Thymus (tissue), 14 donors: ENCODE results near the gene VCX2. TPM values are rescaled to one million over a fixed set of nuclear protein-coding genes. Genes with fewer than 3 reads are reported as not detected.
"Not testable (repeated sequence)": the region's sequence is repeated elsewhere in the genome, so short reads cannot be mapped to it uniquely, and the experiment has no call there.

Experiments used
- DNase-seq, 9 donors: peaks; one replicate each; pipeline ENCODE4 v3.0.0-alpha.2; 2013; ENCODE audit warnings: low spot score in 9 of 9, low read depth in 6 of 9, missing footprints in 1 of 9
- H3K27ac ChIP-seq, 2 donors: one replicate each; pipeline ENCODE4 v1.5.1; 2013; ENCODE audit warnings: control low read depth in 1 of 2, low read depth in 1 of 2, low read length in 1 of 2, mild to moderate bottlenecking in 1 of 2, moderate library complexity in 1 of 2
- H3K27me3 ChIP-seq, 2 donors: one replicate each; pipeline ENCODE4 v1.5.1; 2013; ENCODE audit warnings: low read length in 1 of 2; ENCODE audit not compliant: control insufficient read depth in 2 of 2, insufficient read depth in 1 of 2
- H3K36me3 ChIP-seq, 2 donors: one replicate each; pipeline ENCODE4 v1.5.1; 2013; ENCODE audit warnings: low read length in 1 of 2, mild to moderate bottlenecking in 1 of 2, moderate library complexity in 1 of 2; ENCODE audit not compliant: control insufficient read depth in 2 of 2, insufficient read depth in 2 of 2
- H3K4me1 ChIP-seq, 2 donors: one replicate each; pipeline ENCODE4 v1.5.1; 2013; ENCODE audit warnings: low read length in 2 of 2; ENCODE audit not compliant: control insufficient read depth in 2 of 2, insufficient read depth in 2 of 2
- H3K4me3 ChIP-seq, 2 donors: one replicate each; pipeline ENCODE4 v1.5.1; 2013; ENCODE audit warnings: low read length in 2 of 2, control low read depth in 1 of 2, mild to moderate bottlenecking in 1 of 2
- H3K9me3 ChIP-seq, 2 donors: one replicate each; pipeline ENCODE4 v1.5.1; 2013; ENCODE audit warnings: low read length in 1 of 2, mild to moderate bottlenecking in 1 of 2; ENCODE audit not compliant: control insufficient read depth in 2 of 2, insufficient read depth in 1 of 2
- WGBS: extraction: QIAGEN DNeasy Blood & Tissue Kit; methylation state at CpG from one replicate; pipeline ENCODE4 v1.1.7; 2013; 5-methylcytosine and 5-hydroxymethylcytosine counted together
- long read RNA-seq, 10 donors: transcript quantifications; one replicate each; lab custom pipeline, GENCODE V29; 2026
- polyA plus RNA-seq: library from polyadenylated mRNA; stranded (reverse); fragments of 200-250 nt; gene quantifications from one replicate; pipeline ENCODE4 v1.2.3, GENCODE V29; 2013
- total RNA-seq: library from RNA; stranded (reverse); fragments of 120-200 nt; gene quantifications from one replicate; pipeline ENCODE4 v1.2.4, GENCODE V29; 2013
- donor health status: healthy.

VCX2 gene
- not detected for total RNA-seq
- polyA plus RNA-seq = not detected
- long read RNA-seq, donor 1 = 0 reads
- long read RNA-seq, donor 2 = 0 reads
- long read RNA-seq, donor 3 = 0 reads
- long read RNA-seq, donor 4 = 0 reads
- long read RNA-seq, donor 5 = 0 reads
- long read RNA-seq, donor 6 = 0 reads
- long read RNA-seq, donor 7 = 0 reads
- long read RNA-seq, donor 8 = 0 reads
- long read RNA-seq, donor 9 = 0 reads
- long read RNA-seq, donor 10 = 0 reads

- H3K4me1 ChIP-seq, DNase-seq, H3K27ac ChIP-seq, H3K36me3 ChIP-seq, H3K4me3 ChIP-seq, H3K9me3 ChIP-seq, H3K27me3 ChIP-seq: not testable (repeated sequence)
- 95% methylated on average over 3 of the region's 3 CpGs for WGBS
Measured at GRCh38 chrX:8171169-8171568, at the start of gene VCX2. VCX2 (minus strand) TSS chrX:8171267; CDS start chrX:8170643, 624 bp downstream.

- Histone ChIP-seq H3K4me1 (no peaks in the 10 kb centered on the region), H3K4me3 (no peak overlapping the region), H3K9me3 (no peaks in the 10 kb centered on the region), H3K36me3 (no peaks in the 10 kb centered on the region), H3K27me3 (no peaks in the 10 kb centered on the region), H3K27ac (no peak overlapping the region)
- DNase-seq = no peak
- WGBS = 96% methylated on average over 4 of the region's 4 CpGs
Measured at GRCh38 chrX:8204943-8205342, 33.9 kb upstream of the VCX2 start.

- Histone ChIP-seq H3K36me3 (no peaks in the 10 kb centered on the region), H3K27me3 (no peaks in the 10 kb centered on the region), H3K4me3 (no peak overlapping the region), H3K4me1 (no peaks in the 10 kb centered on the region), H3K27ac (no peak overlapping the region), H3K9me3 (no peaks in the 10 kb centered on the region)
- DNase-seq = no peak
- 89% methylated on average over 6 of the region's 6 CpGs for WGBS
Measured at GRCh38 chrX:8204169-8204935, 33.3 kb upstream of the VCX2 start.

- Histone ChIP-seq H3K9me3 (no peaks in the 10 kb centered on the region), H3K36me3 (no peaks in the 10 kb centered on the region), H3K4me1 (no peaks in the 10 kb centered on the region), H3K27ac (no peak overlapping the region), H3K27me3 (no peaks in the 10 kb centered on the region), H3K4me3 (no peak overlapping the region)
- DNase-seq = no peak
- 84% methylated on average over 8 of the region's 8 CpGs for WGBS
Measured at GRCh38 chrX:8201896-8202331, 30.8 kb upstream of the VCX2 start.

GRCh38 chrX:8196776-8197175 lies 25.7 kb upstream of the VCX2 start:
- no peak overlapping the region for H3K4me3 ChIP-seq
- no peaks in the 10 kb centered on the region for H3K27me3 ChIP-seq
- no peak overlapping the region for H3K27ac ChIP-seq
- no peak for DNase-seq
- no peaks in the 10 kb centered on the region for H3K4me1 ChIP-seq
- no peaks in the 10 kb centered on the region for H3K36me3 ChIP-seq
- 93% methylated on average over 7 of the region's 7 CpGs for WGBS
- H3K9me3 ChIP-seq = no peaks in the 10 kb centered on the region

GRCh38 chrX:8194216-8194615 lies 23.1 kb upstream of the VCX2 start:
- no peaks in the 10 kb centered on the region for H3K36me3 ChIP-seq
- WGBS = 95% methylated on average over 2 of the region's 2 CpGs
- DNase-seq = no peak
- H3K9me3 ChIP-seq = no peaks in the 10 kb centered on the region
- H3K27ac ChIP-seq = no peak overlapping the region
- H3K4me1 ChIP-seq = no peaks in the 10 kb centered on the region
- no peaks in the 10 kb centered on the region for H3K27me3 ChIP-seq
- no peak overlapping the region for H3K4me3 ChIP-seq

GRCh38 chrX:8192276-8192675 lies 21.2 kb upstream of the VCX2 start:
- no peak overlapping the region for H3K4me3 ChIP-seq
- no peak for DNase-seq
- no peaks in the 10 kb centered on the region for H3K27me3 ChIP-seq
- H3K27ac ChIP-seq = no peak overlapping the region
- WGBS = 87% methylated on average over 2 of the region's 2 CpGs
- H3K36me3 ChIP-seq = no peaks in the 10 kb centered on the region
- H3K4me1 ChIP-seq = no peaks in the 10 kb centered on the region
- no peaks in the 10 kb centered on the region for H3K9me3 ChIP-seq

- Histone ChIP-seq H3K9me3 (no peaks in the 10 kb centered on the region), H3K27ac (no peak overlapping the region)
- no peak for DNase-seq
Measured at GRCh38 chrX:8191022-8191421, 20.0 kb upstream of the VCX2 start.

GRCh38 chrX:8190341-8190830 lies 19.3 kb upstream of the VCX2 start:
- Histone ChIP-seq H3K4me1 (no peaks in the 10 kb centered on the region), H3K27ac (no peak overlapping the region), H3K9me3 (no peaks in the 10 kb centered on the region), H3K4me3 (no peak overlapping the region), H3K36me3 (no peaks in the 10 kb centered on the region), H3K27me3 (no peaks in the 10 kb centered on the region)
- WGBS = 97% methylated on average over 4 of the region's 4 CpGs
- no peak for DNase-seq

More at GRCh38 chrX:8191022-8191421, 20.0 kb upstream of the VCX2 start:
- Histone ChIP-seq H3K36me3 (no peaks in the 10 kb centered on the region), H3K4me3 (no peak overlapping the region), H3K27me3 (no peaks in the 10 kb centered on the region), H3K4me1 (no peaks in the 10 kb centered on the region)
- WGBS = 96% methylated on average over 8 of the region's 8 CpGs
